Measurements from ENCODE around the gene SOX2. TPM values are rescaled to one million over a fixed set of nuclear protein-coding genes. Genes with fewer than 3 reads are reported as not detected.

The SOX2 gene
- total and polyA plus RNA-seq, 2 of the 13 experiments (the other 11 are each of a cell fraction or from before 2014, with no cell fraction given) = not detected

DNA sequence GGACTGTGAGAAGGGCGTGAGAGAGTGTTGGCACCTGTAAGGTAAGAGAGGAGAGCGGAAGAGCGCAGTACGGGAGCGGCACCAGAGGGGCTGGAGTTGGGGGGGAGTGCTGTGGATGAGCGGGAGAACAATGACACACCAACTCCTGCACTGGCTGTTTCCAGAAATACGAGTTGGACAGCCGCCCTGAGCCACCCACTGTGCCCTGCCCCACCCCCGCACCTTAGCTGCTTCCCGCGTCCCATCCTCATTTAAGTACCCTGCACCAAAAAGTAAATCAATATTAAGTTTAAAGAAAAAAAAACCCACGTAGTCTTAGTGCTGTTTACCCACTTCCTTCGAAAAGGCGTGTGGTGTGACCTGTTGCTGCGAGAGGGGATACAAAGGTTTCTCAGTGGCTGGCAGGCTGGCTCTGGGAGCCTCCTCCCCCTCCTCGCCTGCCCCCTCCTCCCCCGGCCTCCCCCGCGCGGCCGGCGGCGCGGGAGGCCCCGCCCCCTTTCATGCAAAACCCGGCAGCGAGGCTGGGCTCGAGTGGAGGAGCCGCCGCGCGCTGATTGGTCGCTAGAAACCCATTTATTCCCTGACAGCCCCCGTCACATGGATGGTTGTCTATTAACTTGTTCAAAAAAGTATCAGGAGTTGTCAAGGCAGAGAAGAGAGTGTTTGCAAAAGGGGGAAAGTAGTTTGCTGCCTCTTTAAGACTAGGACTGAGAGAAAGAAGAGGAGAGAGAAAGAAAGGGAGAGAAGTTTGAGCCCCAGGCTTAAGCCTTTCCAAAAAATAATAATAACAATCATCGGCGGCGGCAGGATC, at the start of gene SOX2 (continued):
- no peak for TF ChIP-seq ZBTB2 (CRISPR knock-in tag; IDR thresholded peaks at IDR 0.05; ENCODE audit: low read depth)
- TF ChIP-seq, protein P1, sequence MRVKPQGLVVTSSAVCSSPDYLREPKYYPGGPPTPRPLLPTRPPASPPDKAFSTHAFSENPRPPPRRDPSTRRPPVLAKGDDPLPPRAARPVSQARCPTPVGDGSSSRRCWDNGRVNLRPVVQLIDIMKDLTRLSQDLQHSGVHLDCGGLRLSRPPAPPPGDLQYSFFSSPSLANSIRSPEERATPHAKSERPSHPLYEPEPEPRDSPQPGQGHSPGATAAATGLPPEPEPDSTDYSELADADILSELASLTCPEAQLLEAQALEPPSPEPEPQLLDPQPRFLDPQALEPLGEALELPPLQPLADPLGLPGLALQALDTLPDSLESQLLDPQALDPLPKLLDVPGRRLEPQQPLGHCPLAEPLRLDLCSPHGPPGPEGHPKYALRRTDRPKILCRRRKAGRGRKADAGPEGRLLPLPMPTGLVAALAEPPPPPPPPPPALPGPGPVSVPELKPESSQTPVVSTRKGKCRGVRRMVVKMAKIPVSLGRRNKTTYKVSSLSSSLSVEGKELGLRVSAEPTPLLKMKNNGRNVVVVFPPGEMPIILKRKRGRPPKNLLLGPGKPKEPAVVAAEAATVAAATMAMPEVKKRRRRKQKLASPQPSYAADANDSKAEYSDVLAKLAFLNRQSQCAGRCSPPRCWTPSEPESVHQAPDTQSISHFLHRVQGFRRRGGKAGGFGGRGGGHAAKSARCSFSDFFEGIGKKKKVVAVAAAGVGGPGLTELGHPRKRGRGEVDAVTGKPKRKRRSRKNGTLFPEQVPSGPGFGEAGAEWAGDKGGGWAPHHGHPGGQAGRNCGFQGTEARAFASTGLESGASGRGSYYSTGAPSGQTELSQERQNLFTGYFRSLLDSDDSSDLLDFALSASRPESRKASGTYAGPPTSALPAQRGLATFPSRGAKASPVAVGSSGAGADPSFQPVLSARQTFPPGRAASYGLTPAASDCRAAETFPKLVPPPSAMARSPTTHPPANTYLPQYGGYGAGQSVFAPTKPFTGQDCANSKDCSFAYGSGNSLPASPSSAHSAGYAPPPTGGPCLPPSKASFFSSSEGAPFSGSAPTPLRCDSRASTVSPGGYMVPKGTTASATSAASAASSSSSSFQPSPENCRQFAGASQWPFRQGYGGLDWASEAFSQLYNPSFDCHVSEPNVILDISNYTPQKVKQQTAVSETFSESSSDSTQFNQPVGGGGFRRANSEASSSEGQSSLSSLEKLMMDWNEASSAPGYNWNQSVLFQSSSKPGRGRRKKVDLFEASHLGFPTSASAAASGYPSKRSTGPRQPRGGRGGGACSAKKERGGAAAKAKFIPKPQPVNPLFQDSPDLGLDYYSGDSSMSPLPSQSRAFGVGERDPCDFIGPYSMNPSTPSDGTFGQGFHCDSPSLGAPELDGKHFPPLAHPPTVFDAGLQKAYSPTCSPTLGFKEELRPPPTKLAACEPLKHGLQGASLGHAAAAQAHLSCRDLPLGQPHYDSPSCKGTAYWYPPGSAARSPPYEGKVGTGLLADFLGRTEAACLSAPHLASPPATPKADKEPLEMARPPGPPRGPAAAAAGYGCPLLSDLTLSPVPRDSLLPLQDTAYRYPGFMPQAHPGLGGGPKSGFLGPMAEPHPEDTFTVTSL (CRISPR knock-in tag; IDR thresholded peaks at IDR 0.05; ENCODE audit: borderline replicate concordance) = no peak
- no peak for TF ChIP-seq NCOA5 (CRISPR knock-in tag; IDR thresholded peaks at IDR 0.05)
- TF ChIP-seq SMC3 (IDR thresholded peaks at IDR 0.05; ENCODE audit: low read length) = no peak
- no peak for TF ChIP-seq CBX5 (CRISPR knock-in tag; IDR thresholded peaks at IDR 0.05; ENCODE audit: borderline replicate concordance)
- TF ChIP-seq ONECUT2 (CRISPR knock-in tag; IDR thresholded peaks at IDR 0.05) = no peak
- no peak for TF ChIP-seq YY1 (IDR thresholded peaks at IDR 0.05; ENCODE audit: insufficient read depth, insufficient replicate concordance, low read depth, low read length)
- TF ChIP-seq SMYD3 (CRISPR knock-in tag; IDR thresholded peaks at IDR 0.05) = no peak
